Measurements from ENCODE around the gene MYO10. TPM values are rescaled to one million over a fixed set of nuclear protein-coding genes. Genes with fewer than 3 reads are reported as not detected.

Gene MYO10
- total RNA-seq, 4 donors from 2014 or later, result 51.6 to 190 (median 72.9) TPM

DNA sequence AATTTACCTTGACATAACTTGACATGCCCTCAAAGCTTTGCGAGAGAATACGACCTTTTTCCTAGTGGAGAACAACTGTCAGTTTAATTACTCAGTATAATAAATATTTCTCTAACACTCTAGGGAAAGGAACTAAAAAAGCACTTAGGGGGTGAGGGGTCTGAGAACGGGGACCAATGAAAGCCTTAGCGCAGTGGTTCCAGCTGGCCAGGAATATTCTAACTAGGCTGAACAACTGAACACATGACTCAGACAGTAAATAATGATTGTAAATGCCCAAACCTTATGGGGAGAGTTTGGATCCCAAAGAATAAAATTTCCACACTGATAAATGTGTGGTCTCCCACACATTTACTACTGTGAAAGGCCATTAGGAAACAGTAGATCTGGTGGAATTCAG is 14.9 kb downstream of the MYO10 start:
- WGBS, 2 donors (ENCODE audit: low coverage in 1 of 2), result 72 to 74% methylated on average over 2 to 4 of the region's 4 CpGs
- intact Hi-C loops (cut with DNase I; ENCODE audit: low total_unique reads), result no loop called here

DNA sequence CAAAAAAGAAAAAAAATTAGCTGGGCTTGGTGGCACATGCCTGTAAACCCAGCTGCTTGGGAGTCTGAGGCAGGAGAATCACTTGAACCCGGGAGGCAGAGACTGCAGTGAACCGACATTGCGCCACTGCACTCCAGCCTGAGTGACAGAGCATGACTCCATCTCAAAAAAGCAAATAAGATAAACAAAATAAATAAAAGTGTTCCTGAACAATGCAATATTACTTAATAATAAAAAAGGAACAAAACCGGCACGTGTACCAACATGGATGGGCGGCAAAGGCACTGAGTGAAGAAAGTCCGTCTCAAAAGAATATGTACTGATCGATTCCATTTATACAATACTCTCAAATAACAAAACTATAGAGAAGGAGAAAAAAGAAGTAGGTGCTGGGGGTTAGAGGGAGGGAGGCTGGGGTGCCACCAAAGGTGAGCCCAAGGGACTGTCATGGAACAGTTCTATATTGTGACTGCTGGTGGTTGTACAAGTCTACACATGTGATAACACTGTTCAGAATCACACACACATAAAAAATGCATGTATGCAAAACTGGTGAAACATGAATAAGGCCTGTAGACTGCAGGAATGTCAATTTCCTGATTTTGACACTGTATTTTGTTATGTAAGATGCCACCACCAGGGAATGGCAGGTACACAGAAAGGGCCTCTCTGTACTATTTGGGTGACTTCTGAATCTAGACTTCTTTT is 15.8 kb downstream of the MYO10 start:
- TF ChIP-seq, protein P1, sequence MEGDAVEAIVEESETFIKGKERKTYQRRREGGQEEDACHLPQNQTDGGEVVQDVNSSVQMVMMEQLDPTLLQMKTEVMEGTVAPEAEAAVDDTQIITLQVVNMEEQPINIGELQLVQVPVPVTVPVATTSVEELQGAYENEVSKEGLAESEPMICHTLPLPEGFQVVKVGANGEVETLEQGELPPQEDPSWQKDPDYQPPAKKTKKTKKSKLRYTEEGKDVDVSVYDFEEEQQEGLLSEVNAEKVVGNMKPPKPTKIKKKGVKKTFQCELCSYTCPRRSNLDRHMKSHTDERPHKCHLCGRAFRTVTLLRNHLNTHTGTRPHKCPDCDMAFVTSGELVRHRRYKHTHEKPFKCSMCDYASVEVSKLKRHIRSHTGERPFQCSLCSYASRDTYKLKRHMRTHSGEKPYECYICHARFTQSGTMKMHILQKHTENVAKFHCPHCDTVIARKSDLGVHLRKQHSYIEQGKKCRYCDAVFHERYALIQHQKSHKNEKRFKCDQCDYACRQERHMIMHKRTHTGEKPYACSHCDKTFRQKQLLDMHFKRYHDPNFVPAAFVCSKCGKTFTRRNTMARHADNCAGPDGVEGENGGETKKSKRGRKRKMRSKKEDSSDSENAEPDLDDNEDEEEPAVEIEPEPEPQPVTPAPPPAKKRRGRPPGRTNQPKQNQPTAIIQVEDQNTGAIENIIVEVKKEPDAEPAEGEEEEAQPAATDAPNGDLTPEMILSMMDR (IDR thresholded peaks at IDR 0.05), result no peak
- no peak for TF ChIP-seq POLR2A (IDR thresholded peaks at IDR 0.05)
- TF ChIP-seq POLR2AphosphoS5 (IDR thresholded peaks at IDR 0.05), result no peak
- no peak for TF ChIP-seq EP300 (IDR thresholded peaks at IDR 0.05; ENCODE audit: low read depth)
- Histone ChIP-seq H3K9me3 (no peaks in the 10 kb centered on the region), H3K4me3 (no peak overlapping the region), H3K27me3 (no peaks in the 10 kb centered on the region), H3K4me1 (peaks cover 0 to 26% (median 11%) of the 10 kb centered on the region in 4 donors), H3K27ac (no peak overlapping the region), H3K36me3 (no peaks in the 10 kb centered on the region)
- 92 to 99% methylated on average over 8 of the region's 8 CpGs for WGBS, 2 donors (ENCODE audit: low coverage in 1 of 2)
- no peak for DNase-seq
- in situ Hi-C loops (cut with MboI; ENCODE audit: low pct_ligation_motif_present in 1 of 4, low pct_unique_long_range_greater_than_20kb in 1 of 4, low sequenced_read_pairs in 3 of 4), result no loop called here
- intact Hi-C loops (cut with DNase I; ENCODE audit: low total_unique reads), result no loop called here

More for the DNA sequence above, 14.9 kb downstream of the MYO10 start:
- Histone ChIP-seq H3K4me3 (no peak overlapping the region), H3K4me1 (peaks cover 0 to 25% (median 11%) of the 10 kb centered on the region in 4 donors), H3K27ac (no peak overlapping the region), H3K9me3 (no peaks in the 10 kb centered on the region), H3K27me3 (no peaks in the 10 kb centered on the region), H3K36me3 (no peaks in the 10 kb centered on the region)
- no peak for DNase-seq
- no peak for TF ChIP-seq EP300 (IDR thresholded peaks at IDR 0.05; ENCODE audit: low read depth)
- no peak for TF ChIP-seq POLR2A (IDR thresholded peaks at IDR 0.05)
- TF ChIP-seq, protein P1 (IDR thresholded peaks at IDR 0.05), result no peak
- no peak for TF ChIP-seq POLR2AphosphoS5 (IDR thresholded peaks at IDR 0.05)
- in situ Hi-C loops (cut with MboI; ENCODE audit: low pct_ligation_motif_present in 1 of 4, low pct_unique_long_range_greater_than_20kb in 1 of 4, low sequenced_read_pairs in 3 of 4), result no loop called here

DNA sequence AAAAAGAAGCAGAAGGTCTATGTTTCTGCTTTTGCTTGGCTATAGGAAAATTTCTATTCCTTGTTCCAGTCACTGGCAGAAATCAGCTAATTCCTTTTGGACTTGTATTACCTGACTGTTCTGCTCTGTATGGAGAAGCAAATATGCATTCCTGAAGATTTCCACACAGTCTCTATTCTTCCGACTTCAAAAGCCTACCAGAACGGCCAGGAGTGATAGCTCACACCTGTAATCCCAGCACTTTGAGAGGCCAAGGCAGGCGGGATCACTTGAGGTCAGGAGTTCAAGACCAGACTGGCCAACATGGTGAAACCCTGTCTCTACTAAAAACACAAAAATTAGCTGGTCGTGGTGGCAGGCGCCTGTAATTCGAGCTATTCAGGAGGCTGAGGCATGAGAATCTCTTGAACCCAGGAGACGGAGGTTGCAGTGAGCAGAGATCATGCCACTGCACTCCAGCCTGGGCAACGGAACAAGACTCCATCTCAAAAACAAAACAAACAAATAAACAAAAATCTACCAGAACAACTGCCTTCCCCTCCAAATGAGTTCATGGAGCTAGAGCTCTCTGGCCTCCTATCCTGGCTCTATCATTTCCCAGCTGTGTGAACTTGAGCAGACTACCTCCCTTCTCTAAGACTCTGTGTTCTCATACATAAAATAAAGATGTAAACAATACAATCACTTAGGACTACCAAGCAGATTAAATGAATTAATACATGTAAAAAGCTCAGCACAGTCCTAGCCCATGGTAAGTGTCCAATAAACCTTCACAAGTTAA is 17.0 kb downstream of the MYO10 start:
- Histone ChIP-seq H3K4me3 (no peak overlapping the region), H3K4me1 (peaks cover 5 to 34% (median 16%) of the 10 kb centered on the region in 4 donors), H3K27ac (no peak overlapping the region), H3K27me3 (no peaks in the 10 kb centered on the region), H3K9me3 (no peaks in the 10 kb centered on the region), H3K36me3 (no peaks in the 10 kb centered on the region)
- intact Hi-C loops (cut with DNase I; ENCODE audit: low total_unique reads) (no loop called here), in situ Hi-C loops (cut with MboI; ENCODE audit: low pct_ligation_motif_present in 1 of 4, low pct_unique_long_range_greater_than_20kb in 1 of 4, low sequenced_read_pairs in 3 of 4) (no loop called here)
- no peak for DNase-seq
- whole genome bisulfite sequencing, 2 donors (ENCODE audit: low coverage in 1 of 2), result 88 to 93% methylated on average over 5 to 8 of the region's 8 CpGs
- TF ChIP-seq POLR2A (IDR thresholded peaks at IDR 0.05) (no peak), EP300 (IDR thresholded peaks at IDR 0.05; ENCODE audit: low read depth) (no peak), POLR2AphosphoS5 (IDR thresholded peaks at IDR 0.05) (no peak)
- TF ChIP-seq, protein P1 (IDR thresholded peaks at IDR 0.05), result no peak

DNA sequence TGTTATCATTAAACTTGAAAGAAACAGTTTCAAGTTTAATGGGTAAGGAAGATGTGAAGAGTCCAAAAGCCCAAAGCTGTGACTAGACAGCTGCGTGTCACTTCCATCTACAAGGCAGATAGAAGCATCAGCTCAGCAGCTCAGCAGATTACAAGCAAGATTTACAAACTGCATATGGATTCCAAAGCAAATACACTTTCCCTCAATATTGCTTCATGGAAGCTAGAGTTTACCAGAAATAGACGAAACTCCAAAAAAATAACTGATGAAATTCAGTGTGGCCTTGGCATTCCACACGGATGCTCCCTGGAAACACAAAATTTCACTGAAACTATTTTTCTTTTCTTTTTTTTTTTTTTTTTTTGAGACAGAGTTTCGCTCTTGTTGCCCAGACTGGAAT is 17.9 kb downstream of the MYO10 start:
- no peaks in the 10 kb centered on the region for H3K36me3 ChIP-seq
- no peak overlapping the region for H3K4me3 ChIP-seq
- H3K4me1 ChIP-seq, result peaks cover 3 to 36% (median 15%) of the 10 kb centered on the region in 4 donors
- no peak for DNase-seq
- 69 to 85% methylated on average over 3 to 4 of the region's 4 CpGs for WGBS, 2 donors (ENCODE audit: low coverage in 1 of 2)
- H3K9me3 ChIP-seq, result no peaks in the 10 kb centered on the region
- H3K27ac ChIP-seq, result no peak overlapping the region
- in situ Hi-C loops (cut with MboI; ENCODE audit: low pct_ligation_motif_present in 1 of 4, low pct_unique_long_range_greater_than_20kb in 1 of 4, low sequenced_read_pairs in 3 of 4), result no loop called here
- no peaks in the 10 kb centered on the region for H3K27me3 ChIP-seq
- intact Hi-C loops (cut with DNase I; ENCODE audit: low total_unique reads), result no loop called here
- no peak for TF ChIP-seq POLR2AphosphoS5 (IDR thresholded peaks at IDR 0.05)
- no peak for TF ChIP-seq EP300 (IDR thresholded peaks at IDR 0.05; ENCODE audit: low read depth)
- TF ChIP-seq POLR2A (IDR thresholded peaks at IDR 0.05), result no peak
- TF ChIP-seq, protein P1 (IDR thresholded peaks at IDR 0.05), result no peak
